ENCODE results near the gene LRRC51. TPM values are rescaled to one million over a fixed set of nuclear protein-coding genes. Genes with fewer than 3 reads are reported as not detected.

Gene LRRC51
- total RNA-seq, 4 donors from 2014 or later = 3.2 to 7.0 (median 4.5) TPM

DNA sequence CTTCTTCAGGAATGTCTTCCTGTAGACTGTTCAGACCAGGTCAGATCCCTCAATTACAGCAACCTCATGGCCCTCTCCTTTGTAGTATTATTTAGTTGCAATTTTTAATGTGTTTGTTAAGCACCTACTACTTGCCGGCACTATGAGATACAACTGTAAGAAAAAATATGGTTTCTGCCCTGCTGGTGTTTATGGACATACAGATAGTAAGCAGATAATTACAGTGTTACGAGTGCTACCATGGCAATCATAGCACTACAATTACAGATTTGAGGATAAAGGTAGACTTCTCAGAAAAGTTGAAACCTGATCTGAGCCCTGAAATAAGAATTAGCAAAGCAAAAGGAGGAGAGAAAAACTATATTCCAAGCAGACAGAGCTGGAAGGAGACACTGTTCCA is 2.8 kb downstream of the LRRC51 start:
- TF ChIP-seq, protein P1, sequence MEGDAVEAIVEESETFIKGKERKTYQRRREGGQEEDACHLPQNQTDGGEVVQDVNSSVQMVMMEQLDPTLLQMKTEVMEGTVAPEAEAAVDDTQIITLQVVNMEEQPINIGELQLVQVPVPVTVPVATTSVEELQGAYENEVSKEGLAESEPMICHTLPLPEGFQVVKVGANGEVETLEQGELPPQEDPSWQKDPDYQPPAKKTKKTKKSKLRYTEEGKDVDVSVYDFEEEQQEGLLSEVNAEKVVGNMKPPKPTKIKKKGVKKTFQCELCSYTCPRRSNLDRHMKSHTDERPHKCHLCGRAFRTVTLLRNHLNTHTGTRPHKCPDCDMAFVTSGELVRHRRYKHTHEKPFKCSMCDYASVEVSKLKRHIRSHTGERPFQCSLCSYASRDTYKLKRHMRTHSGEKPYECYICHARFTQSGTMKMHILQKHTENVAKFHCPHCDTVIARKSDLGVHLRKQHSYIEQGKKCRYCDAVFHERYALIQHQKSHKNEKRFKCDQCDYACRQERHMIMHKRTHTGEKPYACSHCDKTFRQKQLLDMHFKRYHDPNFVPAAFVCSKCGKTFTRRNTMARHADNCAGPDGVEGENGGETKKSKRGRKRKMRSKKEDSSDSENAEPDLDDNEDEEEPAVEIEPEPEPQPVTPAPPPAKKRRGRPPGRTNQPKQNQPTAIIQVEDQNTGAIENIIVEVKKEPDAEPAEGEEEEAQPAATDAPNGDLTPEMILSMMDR (IDR thresholded peaks at IDR 0.05; ENCODE audit: low read depth) = no peak

DNA sequence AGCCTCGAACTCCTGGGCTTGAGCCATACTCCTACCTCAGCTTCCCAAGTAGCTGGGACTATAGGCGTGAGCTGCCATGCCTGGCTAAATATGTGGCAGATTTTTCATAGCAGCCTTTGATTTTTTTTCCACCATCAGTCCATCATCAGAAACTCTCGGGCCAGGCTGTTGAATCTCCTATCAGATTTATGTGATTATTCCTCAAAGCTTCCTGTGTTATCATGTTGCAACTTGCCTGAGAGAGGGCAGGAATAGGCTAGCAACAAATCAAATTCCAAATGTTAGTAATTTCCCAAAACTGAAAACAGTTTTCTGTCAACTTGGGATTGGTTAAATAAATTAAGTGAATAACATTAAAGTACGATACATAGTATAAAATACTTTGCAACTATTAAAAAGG is 3.4 kb downstream of the LRRC51 start:
- TF ChIP-seq, protein P1 (IDR thresholded peaks at IDR 0.05; ENCODE audit: low read depth) = no peak

DNA sequence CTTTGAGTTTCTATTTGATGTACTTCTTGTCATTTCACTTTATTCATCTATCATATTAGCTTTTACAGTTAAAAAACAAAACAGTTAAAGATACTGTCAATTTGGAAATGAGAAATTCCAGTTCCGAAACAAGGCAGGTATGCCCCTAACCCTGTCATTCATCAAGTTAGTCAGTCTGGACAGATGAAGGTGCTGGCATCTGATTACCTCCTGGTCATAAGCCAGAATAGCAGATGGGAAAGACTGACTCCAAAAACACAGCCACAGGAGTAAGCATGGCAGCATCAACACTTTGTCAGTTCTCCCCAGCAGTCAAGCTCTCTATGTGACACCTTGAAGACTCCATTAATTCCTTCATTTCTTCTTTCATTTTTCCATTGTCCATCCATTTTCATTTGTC is 4.3 kb downstream of the LRRC51 start:
- TF ChIP-seq, protein P1 (IDR thresholded peaks at IDR 0.05; ENCODE audit: low read depth) = no peak

DNA sequence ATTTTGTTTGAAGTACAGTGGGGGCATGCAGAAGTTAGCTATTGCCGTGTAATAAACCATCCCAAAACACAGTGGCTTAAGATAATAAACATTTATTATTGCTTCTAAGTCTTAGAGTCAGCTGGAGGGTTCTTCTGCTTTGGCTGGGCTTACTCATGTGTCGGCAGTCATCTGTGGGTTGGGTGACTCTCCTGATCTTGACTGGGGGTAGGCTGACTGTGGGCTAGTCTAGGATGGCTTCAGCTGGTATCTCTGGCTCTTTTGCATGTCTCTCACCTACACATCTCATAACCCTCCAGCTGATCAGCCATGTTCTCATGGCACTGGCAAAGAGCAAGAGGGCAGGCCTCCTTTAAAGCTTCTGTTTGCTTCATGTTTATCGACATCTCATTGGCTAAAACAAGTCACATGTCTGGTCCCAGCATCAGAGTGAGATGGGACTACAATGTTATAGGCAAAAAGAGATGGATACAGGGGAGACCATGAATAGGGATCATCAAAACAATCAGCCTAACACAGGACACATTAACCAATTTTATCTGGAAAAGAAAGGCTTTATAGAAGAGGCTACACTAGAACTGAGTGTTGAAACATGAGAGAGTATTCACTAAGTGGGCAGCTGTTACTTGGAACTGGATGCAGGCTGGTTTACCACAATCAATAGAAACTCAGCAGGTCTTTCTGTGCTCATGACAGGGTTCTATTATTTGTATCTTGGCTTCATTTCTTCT is 5.1 kb downstream of the LRRC51 start:
- TF ChIP-seq, protein P1 (IDR thresholded peaks at IDR 0.05; ENCODE audit: low read depth) = no peak

DNA sequence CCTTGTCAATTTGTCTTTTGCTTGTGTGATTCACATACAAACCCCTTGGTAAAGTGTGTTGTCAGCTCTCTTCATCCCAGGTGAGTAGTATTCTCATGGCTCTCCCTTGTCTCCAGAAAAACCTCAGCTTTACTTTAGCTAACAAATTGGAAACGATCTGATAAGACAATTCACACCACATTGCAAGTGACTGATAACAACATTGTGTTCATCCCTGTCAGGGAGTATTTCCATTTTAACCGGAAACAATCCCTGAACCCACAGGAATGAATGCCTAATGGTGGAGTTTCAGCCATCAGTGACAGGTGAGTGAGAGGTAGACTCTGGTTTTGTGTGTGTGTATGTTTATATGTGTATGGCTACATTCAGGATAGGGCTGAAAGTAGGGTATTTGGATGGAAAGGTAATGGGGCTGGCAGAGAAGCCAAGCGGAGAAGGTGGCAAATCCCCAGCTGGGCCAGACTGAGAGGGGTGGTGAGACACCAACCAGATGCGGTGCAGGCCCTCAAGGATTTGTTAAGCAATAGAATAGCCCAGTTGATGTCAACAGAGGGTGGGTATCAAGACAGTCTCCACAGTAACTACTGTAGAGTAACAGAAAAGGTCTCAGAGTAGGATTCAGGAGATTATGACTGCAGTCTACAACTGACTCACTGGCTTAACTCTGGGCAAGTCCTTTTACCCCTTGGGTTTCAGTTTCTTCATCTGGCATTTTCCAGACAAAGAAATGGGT is 7.6 kb downstream of the LRRC51 start:
- TF ChIP-seq, protein P1 (IDR thresholded peaks at IDR 0.05; ENCODE audit: low read depth) = no peak

DNA sequence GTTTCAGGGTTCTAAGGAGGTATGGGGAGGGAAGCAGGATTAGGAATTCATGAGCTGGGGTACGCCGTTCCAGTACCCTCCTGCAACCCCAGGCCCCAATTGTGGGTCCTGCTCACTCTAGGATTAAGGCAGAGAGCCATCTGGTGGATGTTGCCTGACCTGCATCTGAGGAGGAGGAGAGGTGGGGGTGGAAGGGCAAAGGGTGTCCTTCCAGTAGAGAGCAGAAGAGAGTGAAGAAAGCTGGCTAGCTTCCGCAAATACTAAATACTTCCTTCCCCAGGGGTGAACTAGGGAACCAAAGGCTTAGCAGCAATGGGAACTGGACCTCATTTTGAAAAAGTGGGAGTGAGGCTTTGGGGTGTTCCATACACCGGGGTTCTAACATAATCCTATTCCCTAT is 10.6 kb downstream of the LRRC51 start:
- TF ChIP-seq, protein P1 (IDR thresholded peaks at IDR 0.05; ENCODE audit: low read depth) = no peak

DNA sequence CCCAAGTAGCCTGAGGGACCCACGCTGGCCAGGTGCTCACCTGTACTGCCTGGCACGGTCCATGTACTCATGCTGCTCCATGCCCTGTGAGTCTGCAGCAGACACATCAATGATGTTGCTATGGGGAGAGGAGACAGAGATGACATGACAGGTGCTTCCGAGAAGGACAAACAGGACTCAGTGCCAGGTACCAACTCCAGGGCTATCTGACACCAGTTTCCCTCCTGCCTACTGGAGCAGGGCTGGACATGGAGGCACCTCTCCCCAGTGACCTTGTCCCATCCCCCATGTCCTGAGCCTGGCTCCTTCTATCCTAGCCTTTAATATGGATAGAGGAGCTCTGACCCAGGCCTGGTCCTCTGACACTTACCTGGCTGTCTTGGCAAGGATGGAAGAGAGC is 18.1 kb downstream of the LRRC51 start:
- TF ChIP-seq, protein P1 (IDR thresholded peaks at IDR 0.05; ENCODE audit: low read depth) = no peak

Data from subcutaneous adipose tissue (tissue), 4 donors.